BJ (cell line): Measurements from ENCODE around the gene GRIN1. TPM values are rescaled to one million over a fixed set of nuclear protein-coding genes. Genes with fewer than 3 reads are reported as not detected.

Experiments used
- CTCF ChIA-PET: fragments of 350-600 bp; formaldehyde crosslinking; extraction: SDS; loops from one replicate; lab custom pipeline; 2021; ENCODE audit warnings: antibody characterized with exemption, inconsistent platforms; lab: Yijun Ruan, JAX
- POLR2A ChIA-PET: fragments of 300-600 bp; sonication (Branson Sonifier 250); formaldehyde crosslinking; extraction: SDS; loops from one replicate; lab custom pipeline; 2021; ENCODE audit warnings: antibody characterized with exemption; lab: Charles Lee
- DNase-seq: peaks from one replicate; pipeline ENCODE4 v3.0.0-alpha.2; 2011; ENCODE audit warnings: low read depth
- H3K27me3 ChIP-seq: 2 replicates; pipeline ENCODE4 v1.6.0; 2011; ENCODE audit warnings: low read length; ENCODE audit not compliant: control insufficient read depth, insufficient read depth
- H3K36me3 ChIP-seq: 2 replicates; pipeline ENCODE4 v1.5.1; 2011; ENCODE audit warnings: low read length; ENCODE audit not compliant: control insufficient read depth, insufficient read depth
- H3K4me3 ChIP-seq: 2 replicates; pipeline ENCODE4 v1.5.1; 2011; ENCODE audit warnings: low read depth, mild to moderate bottlenecking, control low read depth, low read length
- CTCF ChIP-seq: IDR thresholded peaks from 2 replicates; pipeline ENCODE4 v1.5.1; 2011; ENCODE audit warnings: low read depth, mild to moderate bottlenecking, control low read depth, inconsistent platforms, low read length, moderate library complexity; ENCODE audit not compliant: insufficient read depth
- polyA plus RNA-seq: library from polyadenylated mRNA; depleted of rRNA; stranded (reverse); fragments of >200 nt; gene quantifications from 2 replicates; pipeline ENCODE4 v1.2.3, GENCODE V29; 2011

Gene GRIN1
- polyA plus RNA-seq, 1 experiment: 0.10 TPM

- no peak for DNase-seq
- CTCF ChIA-PET: interaction anchor here (1.1 kb wide), 1 partner anchor 47 kb away, joined by 4 read pairs; the partner anchor contains the start of gene RNF224
- no peak overlapping the region for H3K4me3 ChIP-seq
- no peak for TF ChIP-seq CTCF
- peaks cover 35% of the 10 kb centered on the region for H3K36me3 ChIP-seq
- H3K27me3 ChIP-seq: no peaks in the 10 kb centered on the region
- POLR2A ChIA-PET: interaction anchor here (0.6 kb wide), 1 partner anchor 10 kb away, joined by 3 read pairs; no protein-coding TSS in a partner anchor
Measured at GRCh38 chr9:137180491-137180890, 41.5 kb downstream of the GRIN1 start.

DNA sequence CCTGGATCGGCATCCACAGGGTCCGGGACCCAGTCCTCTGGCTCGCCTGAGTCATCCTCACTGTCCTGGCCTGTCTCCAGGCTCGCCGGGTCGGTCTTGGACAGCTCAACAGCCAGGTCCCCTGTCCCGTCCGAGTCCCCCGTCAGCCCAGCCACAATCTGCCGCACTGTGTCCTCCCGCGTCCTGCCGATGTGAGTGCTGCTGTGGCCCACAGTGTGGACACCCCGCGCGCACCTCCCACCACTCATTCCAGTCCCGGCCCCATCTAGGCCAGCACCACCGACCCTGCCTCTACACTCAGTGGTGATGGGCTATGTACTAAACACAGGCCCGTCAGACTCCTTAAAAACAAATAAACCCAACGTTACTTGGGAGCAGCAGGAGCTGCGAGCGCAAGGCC is 42.7 kb downstream of the GRIN1 start:
- no peak for DNase-seq
- no peak overlapping the region for H3K4me3 ChIP-seq
- CTCF ChIA-PET: interaction anchor here (1.1 kb wide), 1 partner anchor 45 kb away, joined by 4 read pairs; the partner anchor contains the start of gene RNF224
- POLR2A ChIA-PET: no interaction called here
- H3K27me3 ChIP-seq: no peaks in the 10 kb centered on the region
- no peak for TF ChIP-seq CTCF
- H3K36me3 ChIP-seq: peaks cover 36% of the 10 kb centered on the region

DNA sequence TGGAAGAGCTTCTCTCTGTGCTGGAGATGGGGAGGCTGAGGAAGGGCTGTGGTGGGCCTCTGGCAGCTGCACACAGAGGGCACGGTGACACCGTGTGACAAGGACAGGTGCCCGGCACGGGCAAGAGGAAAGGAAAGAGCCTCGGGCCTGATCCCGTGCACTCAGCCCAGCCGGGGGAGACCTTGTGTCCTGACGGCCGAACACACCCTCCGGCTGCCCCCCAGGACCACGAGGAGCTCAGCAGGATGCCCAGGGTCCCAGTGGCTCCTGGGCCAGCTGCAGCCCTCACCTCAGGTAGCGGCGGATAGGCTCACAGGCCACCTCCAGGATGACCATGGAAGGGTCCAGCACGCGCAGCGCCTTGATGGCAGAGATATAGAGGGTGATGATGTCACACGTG is 43.9 kb downstream of the GRIN1 start:
- peaks cover 38% of the 10 kb centered on the region for H3K36me3 ChIP-seq
- H3K27me3 ChIP-seq: no peaks in the 10 kb centered on the region
- DNase-seq: no peak
- POLR2A ChIA-PET: no interaction called here
- CTCF ChIA-PET: interaction anchor here (0.5 kb wide), 1 partner anchor 394 kb away, joined by 3 read pairs; no protein-coding TSS in a partner anchor
- TF ChIP-seq CTCF: no peak
- H3K4me3 ChIP-seq: no peak overlapping the region

GRCh38 chr9:137183980-137184595 is 45.1 kb downstream of the GRIN1 start:
- no peaks in the 10 kb centered on the region for H3K27me3 ChIP-seq
- H3K36me3 ChIP-seq: peaks cover 33% of the 10 kb centered on the region
- H3K4me3 ChIP-seq: no peak overlapping the region
- POLR2A ChIA-PET: interaction anchor here (0.5 kb wide), 1 partner anchor 39 kb away, joined by 6 read pairs; no protein-coding TSS in a partner anchor
- no peak for TF ChIP-seq CTCF
- no peak for DNase-seq
- CTCF ChIA-PET: interaction anchor here (1.4 kb wide), 1 partner anchor 8 kb away, joined by 3 read pairs; no protein-coding TSS in a partner anchor

DNA sequence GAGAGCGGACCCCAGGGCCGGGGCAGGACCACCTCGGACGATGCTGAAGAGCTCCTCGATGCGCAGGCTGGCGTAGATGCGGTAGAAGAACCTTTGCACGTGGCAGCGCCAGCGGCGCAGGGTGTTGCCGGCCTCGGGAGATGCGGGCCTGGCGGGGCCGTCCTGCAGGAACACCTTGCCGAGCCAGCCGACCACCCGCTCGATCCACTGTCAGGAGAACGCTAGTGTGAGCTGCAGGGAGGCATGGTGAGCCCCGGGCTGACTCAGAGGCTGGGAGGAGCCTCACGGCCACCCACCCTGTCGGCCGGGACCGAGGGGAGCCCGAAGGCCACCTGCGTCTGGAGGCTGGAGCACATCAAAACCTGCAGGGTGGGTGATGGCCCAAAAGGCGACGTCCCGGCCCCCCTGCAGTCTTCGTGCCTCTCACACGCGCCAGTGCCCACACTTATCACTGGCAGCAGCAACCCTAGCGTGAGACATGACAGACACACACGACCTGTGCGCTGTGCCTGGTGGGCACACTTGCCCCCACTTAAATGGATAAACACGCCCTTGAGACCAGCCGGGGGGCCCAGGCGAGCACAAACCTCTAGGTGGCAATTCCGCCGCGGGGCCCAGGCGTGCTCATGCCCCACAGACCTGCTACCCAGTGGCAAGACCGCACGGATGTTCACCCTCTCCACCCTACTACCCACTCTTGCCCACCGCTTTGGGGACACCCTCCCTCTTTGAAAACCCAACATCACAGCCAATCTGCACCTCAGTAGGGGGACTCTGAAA is 46.1 kb downstream of the GRIN1 start:
- DNase-seq: no peak
- ChIA-PET POLR2A (no interaction called here), CTCF (interaction anchor here (1.4 kb wide), 1 partner anchor 9 kb away, joined by 3 read pairs; no protein-coding TSS in a partner anchor)
- H3K36me3 ChIP-seq: peaks cover 36% of the 10 kb centered on the region
- H3K27me3 ChIP-seq: no peaks in the 10 kb centered on the region
- H3K4me3 ChIP-seq: no peak overlapping the region
- TF ChIP-seq CTCF: no peak
